ENCODE results near the gene FRAT1. TPM values are rescaled to one million over a fixed set of nuclear protein-coding genes. Genes with fewer than 3 reads are reported as not detected.

The FRAT1 gene
- polyA plus RNA-seq, 1 of the 3 experiments (the other 2 are of a cell fraction): 1.8 TPM

DNA sequence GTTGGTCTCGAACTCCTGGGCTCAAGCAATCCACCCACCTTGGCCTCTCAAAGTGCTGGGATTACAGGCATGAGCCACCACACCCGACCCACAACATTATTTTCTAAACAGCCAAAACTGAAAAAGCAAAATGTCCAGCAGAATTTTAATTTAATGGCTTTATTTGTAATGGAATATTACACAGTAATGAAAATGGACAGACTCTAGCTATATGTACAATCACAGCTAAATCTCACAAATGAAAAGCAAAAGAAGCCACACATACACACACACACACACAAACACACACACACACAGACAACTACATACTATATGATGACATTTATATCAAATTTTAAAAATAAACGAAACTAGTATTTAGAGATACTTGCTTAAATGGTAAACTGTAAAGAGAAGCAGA, 45.4 kb upstream of the FRAT1 start:
- Histone ChIP-seq H4K20me1 (ENCODE audit: insufficient read depth) (no peaks in the 10 kb centered on the region), H3K27ac (ENCODE audit: low read depth in 2 of 2, low read length in 1 of 2) (no peak overlapping the region), H3F3A (replicated peaks; ENCODE audit: insufficient read depth) (peaks cover 11% of the 10 kb centered on the region), H3K36me3 (replicated peaks in 1 of 2; ENCODE audit: control insufficient read depth in 1 of 2, insufficient read depth in 2 of 2, low read length in 1 of 2) (no peaks in the 10 kb centered on the region), H2AFZ (ENCODE audit: low read depth) (no peak overlapping the region), H3K4me2 (no peak overlapping the region), H3K9me2 (no peaks in the 10 kb centered on the region), H3K4me3 (ENCODE audit: low read depth in 2 of 2, low read length in 1 of 2) (no peak overlapping the region), H3K4me1 (ENCODE audit: control insufficient read depth in 1 of 2, insufficient read depth in 2 of 2, low read depth in 1 of 2, low read length in 1 of 2) (peaks cover 0 to 9% of the 10 kb centered on the region in 2 experiments; a peak in 3 of 4 replicates), H3K9me3 (no peaks in the 10 kb centered on the region), H3K9ac (no peak overlapping the region), H3K79me2 (ENCODE audit: insufficient read depth) (peaks cover 39% of the 10 kb centered on the region), H3K27me3 (ENCODE audit: insufficient read depth) (no peaks in the 10 kb centered on the region)
- POLR2A ChIA-PET: no interaction called here
- TF ChIP-seq JUND (IDR thresholded peaks at IDR 0.05) (no peak), ELF1 (IDR thresholded peaks at IDR 0.05) (no peak)
- CTCF ChIA-PET: interaction anchor here (1.0 to 1.7 kb wide), 5 partner anchors 8 to 75 kb away, joined by 3 to 9 read pairs (median 4); partner anchors contain the start of gene FRAT1
- 91% methylated on average over 3 of the region's 3 CpGs for WGBS (ENCODE audit: low lambda C conversion rate)
- DNase-seq: no peak

- CTCF ChIA-PET: interaction anchor here (0.5 to 1.7 kb wide), 5 partner anchors 9 to 74 kb away, joined by 3 to 9 read pairs (median 4); partner anchors contain the start of gene FRAT1
- Histone ChIP-seq H3K9me2 (no peaks in the 10 kb centered on the region), H3K4me1 (ENCODE audit: control insufficient read depth in 1 of 2, insufficient read depth in 2 of 2, low read depth in 1 of 2, low read length in 1 of 2) (peaks cover 0 to 18% of the 10 kb centered on the region in 2 experiments), H3K27me3 (ENCODE audit: insufficient read depth) (no peaks in the 10 kb centered on the region), H3K4me3 (ENCODE audit: low read depth in 2 of 2, low read length in 1 of 2) (no peak overlapping the region), H3K9me3 (no peaks in the 10 kb centered on the region), H3K9ac (no peak overlapping the region), H2AFZ (ENCODE audit: low read depth) (no peak overlapping the region), H3K27ac (ENCODE audit: low read depth in 2 of 2, low read length in 1 of 2) (no peak overlapping the region), H4K20me1 (ENCODE audit: insufficient read depth) (peaks cover 5% of the 10 kb centered on the region; the same call in 1 of the 2 replicates), H3K4me2 (no peak overlapping the region), H3K36me3 (replicated peaks in 1 of 2; ENCODE audit: control insufficient read depth in 1 of 2, insufficient read depth in 2 of 2, low read length in 1 of 2) (no peaks in the 10 kb centered on the region), H3F3A (replicated peaks; ENCODE audit: insufficient read depth) (peaks cover 19% of the 10 kb centered on the region), H3K79me2 (ENCODE audit: insufficient read depth) (peaks cover 42% of the 10 kb centered on the region)
- POLR2A ChIA-PET: no interaction called here
- DNase-seq: no peak
- TF ChIP-seq RAD21 (IDR thresholded peaks at IDR 0.05; ENCODE audit: low read length) (no peak), NRF1 (IDR thresholded peaks at IDR 0.05; ENCODE audit: low read depth, low read length) (no peak), GABPA (IDR thresholded peaks at IDR 0.05; ENCODE audit: low read depth) (no peak), TEAD4 (IDR thresholded peaks at IDR 0.05; ENCODE audit: borderline replicate concordance, insufficient read depth) (no peak), GATA2 (CRISPR knock-in tag; IDR thresholded peaks at IDR 0.05) (no peak), FOXJ3 (CRISPR knock-in tag; IDR thresholded peaks at IDR 0.05) (no peak), YY1 (IDR thresholded peaks at IDR 0.05; ENCODE audit: low read depth) (no peak), EZH2phosphoT487 (IDR thresholded peaks at IDR 0.05; ENCODE audit: borderline replicate concordance, low read depth) (no peak), IRF3 (IDR thresholded peaks at IDR 0.05; ENCODE audit: low read depth, low read length) (no peak), JUND (IDR thresholded peaks at IDR 0.05) (no peak), ELF1 (IDR thresholded peaks at IDR 0.05) (no peak), REST (IDR thresholded peaks at IDR 0.05; ENCODE audit: low read depth, low read length) (no peak), EP300 (IDR thresholded peaks at IDR 0.05; ENCODE audit: borderline replicate concordance in 1 of 2, low read depth in 1 of 2, low read length in 1 of 2) (no peak)
- TF ChIP-seq, protein P1, sequence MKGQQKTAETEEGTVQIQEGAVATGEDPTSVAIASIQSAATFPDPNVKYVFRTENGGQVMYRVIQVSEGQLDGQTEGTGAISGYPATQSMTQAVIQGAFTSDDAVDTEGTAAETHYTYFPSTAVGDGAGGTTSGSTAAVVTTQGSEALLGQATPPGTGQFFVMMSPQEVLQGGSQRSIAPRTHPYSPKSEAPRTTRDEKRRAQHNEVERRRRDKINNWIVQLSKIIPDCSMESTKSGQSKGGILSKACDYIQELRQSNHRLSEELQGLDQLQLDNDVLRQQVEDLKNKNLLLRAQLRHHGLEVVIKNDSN (IDR thresholded peaks at IDR 0.05; ENCODE audit: borderline replicate concordance, low read depth): no peak
- TF ChIP-seq, protein P2, sequence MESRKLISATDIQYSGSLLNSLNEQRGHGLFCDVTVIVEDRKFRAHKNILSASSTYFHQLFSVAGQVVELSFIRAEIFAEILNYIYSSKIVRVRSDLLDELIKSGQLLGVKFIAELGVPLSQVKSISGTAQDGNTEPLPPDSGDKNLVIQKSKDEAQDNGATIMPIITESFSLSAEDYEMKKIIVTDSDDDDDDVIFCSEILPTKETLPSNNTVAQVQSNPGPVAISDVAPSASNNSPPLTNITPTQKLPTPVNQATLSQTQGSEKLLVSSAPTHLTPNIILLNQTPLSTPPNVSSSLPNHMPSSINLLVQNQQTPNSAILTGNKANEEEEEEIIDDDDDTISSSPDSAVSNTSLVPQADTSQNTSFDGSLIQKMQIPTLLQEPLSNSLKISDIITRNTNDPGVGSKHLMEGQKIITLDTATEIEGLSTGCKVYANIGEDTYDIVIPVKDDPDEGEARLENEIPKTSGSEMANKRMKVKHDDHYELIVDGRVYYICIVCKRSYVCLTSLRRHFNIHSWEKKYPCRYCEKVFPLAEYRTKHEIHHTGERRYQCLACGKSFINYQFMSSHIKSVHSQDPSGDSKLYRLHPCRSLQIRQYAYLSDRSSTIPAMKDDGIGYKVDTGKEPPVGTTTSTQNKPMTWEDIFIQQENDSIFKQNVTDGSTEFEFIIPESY (IDR thresholded peaks at IDR 0.05; ENCODE audit: borderline replicate concordance, low read depth): no peak
- TF ChIP-seq, protein P3, sequence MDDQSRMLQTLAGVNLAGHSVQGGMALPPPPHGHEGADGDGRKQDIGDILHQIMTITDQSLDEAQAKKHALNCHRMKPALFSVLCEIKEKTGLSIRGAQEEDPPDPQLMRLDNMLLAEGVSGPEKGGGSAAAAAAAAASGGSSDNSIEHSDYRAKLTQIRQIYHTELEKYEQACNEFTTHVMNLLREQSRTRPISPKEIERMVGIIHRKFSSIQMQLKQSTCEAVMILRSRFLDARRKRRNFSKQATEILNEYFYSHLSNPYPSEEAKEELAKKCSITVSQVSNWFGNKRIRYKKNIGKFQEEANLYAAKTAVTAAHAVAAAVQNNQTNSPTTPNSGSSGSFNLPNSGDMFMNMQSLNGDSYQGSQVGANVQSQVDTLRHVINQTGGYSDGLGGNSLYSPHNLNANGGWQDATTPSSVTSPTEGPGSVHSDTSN (IDR thresholded peaks at IDR 0.05): no peak
- 94% methylated on average over 1 of the region's 9 CpGs for WGBS (ENCODE audit: low lambda C conversion rate)
Measured at GRCh38 chr10:97274828-97275227, 44.2 kb upstream of the FRAT1 start.

Data from SK-N-SH (cell line).